Left lung (tissue), 10 donors: Measurements from ENCODE around the gene FABP6. TPM values are rescaled to one million over a fixed set of nuclear protein-coding genes. Genes with fewer than 3 reads are reported as not detected.
"Not testable (repeated sequence)": the region's sequence is repeated elsewhere in the genome, so short reads cannot be mapped to it uniquely, and the experiment has no call there.

Experiments used
- ATAC-seq: fragments of 200-7000 bp; cut with Tn5 transposase; one replicate; pipeline ENCODE4 v1.9.1; 2020; ENCODE audit warnings: moderate library complexity
- DNase-seq, 4 donors: peaks; one replicate each; pipeline ENCODE4 v3.0.0-alpha.2; 2013 to 2020
- H3K27ac ChIP-seq, 2 donors: fragments of 200-600 bp; sonication (generic) in 1 of 2; one replicate each; pipeline versions ENCODE4 v1.5.0 to v1.8.0; 2020 to 2021
- H3K27me3 ChIP-seq, 2 donors: fragments of 200-600 bp; sonication (generic) in 1 of 2; one replicate each; pipeline versions ENCODE4 v1.5.0 to v1.8.0; 2020 to 2021
- H3K36me3 ChIP-seq, 2 donors: fragments of 200-600 bp; sonication (generic) in 1 of 2; one replicate each; pipeline versions ENCODE4 v1.5.0 to v1.8.0; 2020 to 2021
- H3K4me1 ChIP-seq, 2 donors: fragments of 200-600 bp; one replicate each; pipeline ENCODE4 v1.8.0; 2021
- H3K4me3 ChIP-seq, 2 donors: fragments of 200-600 bp; sonication (generic) in 1 of 2; one replicate each; pipeline versions ENCODE4 v1.5.0 to v1.8.0; 2020 to 2021; ENCODE audit warnings: mild to moderate bottlenecking in 1 of 2
- H3K9me3 ChIP-seq, 2 donors: fragments of 200-600 bp; sonication (generic) in 1 of 2; one replicate each; pipeline versions ENCODE4 v1.5.0 to v1.8.0; 2020 to 2021
- intact Hi-C, 2 donors: fragments of 100-400 bp; cut with DNase I; formaldehyde crosslinking; loops; one replicate each; pipeline versions ENCODE4 v1.11.2 to v1.14.2; 2022
- polyA plus RNA-seq, 6 donors: library from polyadenylated mRNA; unstranded; fragments of 120-200 nt; gene quantifications; one replicate each; pipeline ENCODE4 v1.2.1, GENCODE V29; 2013; ENCODE audit not compliant: insufficient read length in 6 of 6
- total RNA-seq, 2 donors: library from RNA; stranded (reverse); fragmentation: NEBNext Ultra II Directional; extraction: Animal tissue kit (Norgen Biotek cat#: 25700); gene quantifications; one replicate each; pipeline ENCODE4 v1.2.1, GENCODE V29; 2021
- TF ChIP-seq, protein P1 (sequence below), 2 donors: fragments of 200-600 bp; sonication (generic) in 1 of 2; IDR thresholded peaks; one replicate each; pipeline versions ENCODE4 v1.5.0 to v1.8.0; 2021; ENCODE audit warnings: antibody characterized with exemption in 2 of 2
- donor health status: DM: no; HTN: yes; CAD: no.
- donor health status: DM: no; HTN: no; CAD: no.

FABP6 gene
- total and polyA plus RNA-seq, 8 donors = 1.1 to 7.3 (median 3.5) TPM; not detected in 1

DNA sequence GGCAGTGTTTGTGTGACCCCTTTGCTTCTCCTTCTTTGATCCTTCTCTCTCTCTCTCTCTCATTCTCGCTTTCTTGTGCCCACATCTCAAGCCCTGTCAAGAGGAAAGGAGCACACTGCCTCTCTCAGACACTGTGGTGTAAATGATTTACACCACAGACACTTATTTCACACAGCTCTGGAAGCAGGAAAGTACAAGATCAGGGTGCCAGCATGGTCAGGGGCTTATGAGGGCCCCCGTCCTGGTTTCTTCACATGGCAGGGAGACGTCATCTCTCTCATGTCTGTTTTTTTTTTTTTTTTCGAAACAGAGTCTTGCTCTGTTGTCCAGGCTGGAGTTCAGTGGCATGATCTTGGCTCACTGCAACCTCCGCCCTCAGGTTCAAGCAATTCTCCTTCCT is 6.4 kb downstream of the FABP6 start:
- intact Hi-C loops = no loop called here
- Histone ChIP-seq H3K4me3 (no peak overlapping the region), H3K36me3 (no peaks in the 10 kb centered on the region), H3K9me3 (no peaks in the 10 kb centered on the region), H3K27me3 (no peaks in the 10 kb centered on the region), H3K4me1 (no peaks in the 10 kb centered on the region), H3K27ac (no peak overlapping the region)
- ATAC-seq (no peak), DNase-seq (peak in 1 of 4 donors; percentile 20)
- TF ChIP-seq, protein P1, sequence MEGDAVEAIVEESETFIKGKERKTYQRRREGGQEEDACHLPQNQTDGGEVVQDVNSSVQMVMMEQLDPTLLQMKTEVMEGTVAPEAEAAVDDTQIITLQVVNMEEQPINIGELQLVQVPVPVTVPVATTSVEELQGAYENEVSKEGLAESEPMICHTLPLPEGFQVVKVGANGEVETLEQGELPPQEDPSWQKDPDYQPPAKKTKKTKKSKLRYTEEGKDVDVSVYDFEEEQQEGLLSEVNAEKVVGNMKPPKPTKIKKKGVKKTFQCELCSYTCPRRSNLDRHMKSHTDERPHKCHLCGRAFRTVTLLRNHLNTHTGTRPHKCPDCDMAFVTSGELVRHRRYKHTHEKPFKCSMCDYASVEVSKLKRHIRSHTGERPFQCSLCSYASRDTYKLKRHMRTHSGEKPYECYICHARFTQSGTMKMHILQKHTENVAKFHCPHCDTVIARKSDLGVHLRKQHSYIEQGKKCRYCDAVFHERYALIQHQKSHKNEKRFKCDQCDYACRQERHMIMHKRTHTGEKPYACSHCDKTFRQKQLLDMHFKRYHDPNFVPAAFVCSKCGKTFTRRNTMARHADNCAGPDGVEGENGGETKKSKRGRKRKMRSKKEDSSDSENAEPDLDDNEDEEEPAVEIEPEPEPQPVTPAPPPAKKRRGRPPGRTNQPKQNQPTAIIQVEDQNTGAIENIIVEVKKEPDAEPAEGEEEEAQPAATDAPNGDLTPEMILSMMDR (IDR thresholded peaks at IDR 0.05) = no peak

DNA sequence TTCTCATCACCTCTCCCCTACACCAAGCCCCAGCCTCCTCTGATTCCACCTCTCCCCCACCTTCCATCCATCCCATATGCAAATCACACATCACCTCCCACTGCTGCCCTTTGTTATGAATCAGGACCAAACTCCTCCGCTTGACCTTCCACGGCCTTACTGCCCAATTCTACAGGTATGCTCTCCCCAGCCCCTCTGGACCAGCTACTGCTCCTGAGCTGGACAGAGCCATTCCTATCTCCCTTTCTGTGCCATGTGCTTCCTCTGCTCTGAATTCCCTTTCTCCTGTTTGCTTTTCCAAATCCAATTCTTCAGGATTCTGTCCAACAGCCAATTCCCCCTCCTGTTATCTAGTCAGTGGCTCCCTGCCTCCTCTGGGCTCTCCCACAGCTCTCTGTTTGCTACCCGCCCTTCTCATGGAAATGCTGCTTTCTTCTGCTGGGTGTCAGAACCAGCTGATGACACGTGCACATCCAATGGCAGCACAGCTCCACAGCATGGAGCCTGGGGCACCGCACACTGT is 8.3 kb downstream of the FABP6 start:
- Histone ChIP-seq H3K4me1 (no peaks in the 10 kb centered on the region), H3K4me3 (no peak overlapping the region)
- no peak for ATAC-seq

DNA sequence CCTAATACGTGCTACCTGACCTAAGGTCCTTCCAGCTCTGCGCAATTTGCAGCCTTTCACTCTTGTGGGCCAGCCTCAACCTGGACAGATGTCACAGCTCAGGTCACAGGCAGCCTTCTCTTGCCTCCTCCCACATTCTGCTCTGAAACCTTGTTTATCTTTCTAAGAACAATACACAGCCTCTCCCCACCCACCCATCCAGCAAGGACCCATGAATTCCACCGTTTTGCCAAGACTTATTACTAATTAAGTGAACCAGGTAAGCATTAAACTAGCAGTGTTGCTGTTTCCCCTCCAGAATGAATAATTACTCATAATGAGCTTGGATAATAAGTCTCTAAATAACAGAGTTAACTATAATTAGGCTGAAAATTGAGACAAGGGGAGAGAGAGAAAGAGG is 11.0 kb downstream of the FABP6 start:
- no peak for ATAC-seq
- Histone ChIP-seq H3K9me3 (no peaks in the 10 kb centered on the region), H3K4me3 (no peak overlapping the region), H3K4me1 (no peaks in the 10 kb centered on the region), H3K36me3 (no peaks in the 10 kb centered on the region), H3K27ac (no peak overlapping the region), H3K27me3 (no peaks in the 10 kb centered on the region)
- TF ChIP-seq, protein P1 (IDR thresholded peaks at IDR 0.05) = no peak
- intact Hi-C loops = no loop called here
- no peak for DNase-seq

More for the DNA sequence above, 8.3 kb downstream of the FABP6 start:
- Histone ChIP-seq H3K36me3 (no peaks in the 10 kb centered on the region), H3K27ac (no peak overlapping the region), H3K9me3 (no peaks in the 10 kb centered on the region), H3K27me3 (no peaks in the 10 kb centered on the region)
- no peak for DNase-seq
- intact Hi-C loops = no loop called here
- TF ChIP-seq, protein P1 (IDR thresholded peaks at IDR 0.05) = no peak

DNA sequence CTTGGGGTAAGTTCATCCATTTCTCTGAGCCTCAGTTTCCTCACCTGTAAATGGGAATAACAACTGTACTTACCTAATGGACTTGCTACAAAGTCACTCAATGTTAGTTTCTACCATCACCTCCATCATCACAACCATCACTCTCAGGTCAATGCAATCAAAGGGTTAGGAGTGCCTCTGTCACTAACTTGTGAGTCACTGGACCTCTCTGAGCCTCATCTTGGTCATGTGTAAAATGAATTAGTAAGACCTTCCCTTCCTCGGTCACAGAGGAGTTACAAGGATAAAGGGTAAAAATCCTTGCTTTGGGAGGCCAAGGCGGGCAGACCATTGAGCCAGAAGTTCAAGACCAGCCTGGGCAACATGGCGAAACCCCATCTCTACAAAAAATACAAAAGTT is 12.8 kb downstream of the FABP6 start:
- no peaks in the 10 kb centered on the region for H3K36me3 ChIP-seq
- H3K27me3 ChIP-seq = no peaks in the 10 kb centered on the region
- no peak for ATAC-seq
- TF ChIP-seq, protein P1 (IDR thresholded peaks at IDR 0.05) = no peak
- H3K9me3 ChIP-seq = no peaks in the 10 kb centered on the region
- H3K4me1 ChIP-seq = no peaks in the 10 kb centered on the region
- H3K4me3 ChIP-seq = no peak overlapping the region
- no peak overlapping the region for H3K27ac ChIP-seq
- intact Hi-C loops = no loop called here
- DNase-seq = no peak

DNA sequence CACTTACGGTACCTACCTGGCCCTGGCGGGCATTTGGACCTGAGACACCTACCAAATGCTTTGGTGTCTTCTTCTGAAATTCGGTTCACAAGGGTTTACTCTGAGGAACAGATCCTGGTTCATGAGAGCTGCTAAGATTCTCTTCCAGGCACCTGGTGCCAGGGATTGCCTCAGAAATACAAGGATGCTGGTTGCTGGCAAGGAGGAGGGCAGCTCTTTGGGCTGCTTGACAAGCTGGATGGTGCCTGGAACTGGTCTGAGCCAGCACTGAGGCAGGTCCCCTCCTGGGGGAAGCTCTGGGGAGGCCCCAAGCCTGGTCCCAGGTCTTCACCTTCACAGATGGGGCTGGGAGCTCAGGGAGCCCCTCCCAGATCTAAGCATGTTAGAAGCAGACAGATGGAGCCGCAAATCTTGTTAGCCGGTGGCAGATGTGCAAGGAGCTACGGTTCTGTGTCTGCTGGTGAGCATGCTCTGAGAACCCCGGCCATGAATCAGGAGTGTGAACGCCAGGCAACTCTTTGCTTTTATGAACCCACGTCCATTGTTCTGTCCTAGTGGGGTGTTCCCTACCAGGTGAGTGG is 16.3 kb downstream of the FABP6 start:
- Histone ChIP-seq H3K4me3 (no peak overlapping the region), H3K36me3 (no peaks in the 10 kb centered on the region), H3K27ac (no peak overlapping the region), H3K27me3 (no peaks in the 10 kb centered on the region), H3K4me1 (no peaks in the 10 kb centered on the region), H3K9me3 (no peaks in the 10 kb centered on the region)
- ATAC-seq (no peak), DNase-seq (no peak)
- intact Hi-C loops = no loop called here
- TF ChIP-seq, protein P1 (IDR thresholded peaks at IDR 0.05) = no peak

DNA sequence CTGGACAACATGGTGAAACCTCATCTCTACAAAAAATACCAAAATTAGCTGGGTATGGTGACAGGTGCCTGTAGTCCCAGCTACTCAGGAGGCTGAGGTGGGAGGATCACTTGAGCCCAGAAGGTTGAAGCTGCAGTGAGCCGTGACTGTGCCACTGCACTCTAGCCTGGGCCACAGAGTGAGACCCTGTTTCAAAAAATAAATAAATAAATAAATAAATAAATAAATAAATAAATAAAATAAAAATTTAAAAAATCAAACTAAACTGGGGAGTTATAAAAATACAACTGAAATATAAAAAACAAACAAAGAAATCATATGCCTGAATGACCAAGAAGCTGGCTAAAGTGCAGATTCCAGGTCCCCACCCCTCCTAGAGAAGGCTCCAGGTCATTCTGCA is 20.3 kb downstream of the FABP6 start:
- ATAC-seq, H3K9me3 ChIP-seq, H3K27ac ChIP-seq, H3K4me1 ChIP-seq, intact Hi-C loops, H3K4me3 ChIP-seq, H3K27me3 ChIP-seq, DNase-seq: not testable (repeated sequence)
- H3K36me3 ChIP-seq = peaks cover 0 to 29% of the 10 kb centered on the region in 2 donors
